Loucy (cell line): ENCODE data around the gene SLC6A6.
A peak's percentile ranks its signal among the peaks of the same experiment; 100 is the strongest.

Experiments
- H2AFZ ChIP-seq: fragments of 200-600 bp; sonication (generic); 2 replicates; pipeline ENCODE4 v1.6.0; 2016; ENCODE audit warnings: antibody characterized with exemption, mild to moderate bottlenecking, low read length, moderate library complexity
- H3F3A ChIP-seq: fragments of 200-600 bp; 2 replicates; pipeline ENCODE4 v1.6.0; 2016; ENCODE audit warnings: antibody characterized with exemption, low read depth, mild to moderate bottlenecking
- H3K27me3 ChIP-seq: fragments of 200-600 bp; sonication (generic); 2 replicates; pipeline ENCODE4 v1.6.1; 2014; ENCODE audit warnings: low read length, mild to moderate bottlenecking; ENCODE audit not compliant: insufficient read depth, poor library complexity, severe bottlenecking
- H3K36me3 ChIP-seq: fragments of 200-600 bp; sonication (generic); 2 replicates; pipeline ENCODE4 v1.6.1; 2016; ENCODE audit warnings: low read length; ENCODE audit not compliant: insufficient read depth
- H3K4me1 ChIP-seq: fragments of 200-600 bp; sonication (generic); 2 replicates; pipeline ENCODE4 v1.5.1; 2014; ENCODE audit warnings: low read length, mild to moderate bottlenecking; ENCODE audit not compliant: insufficient read depth, poor library complexity, severe bottlenecking
- H3K4me2 ChIP-seq: fragments of 200-600 bp; sonication (generic); 2 replicates; pipeline ENCODE4 v1.6.0; 2014; ENCODE audit warnings: antibody characterized with exemption, low read length, low read depth, mild to moderate bottlenecking; ENCODE audit not compliant: poor library complexity, severe bottlenecking
- H3K4me3 ChIP-seq: fragments of 200-600 bp; sonication (generic); 2 replicates; pipeline ENCODE4 v1.5.1; 2014; ENCODE audit warnings: low read length, mild to moderate bottlenecking, mixed read lengths; ENCODE audit not compliant: poor library complexity, severe bottlenecking
- H3K79me2 ChIP-seq: fragments of 200-600 bp; sonication (generic); 2 replicates; pipeline ENCODE4 v1.6.1; 2014; ENCODE audit warnings: low read length; ENCODE audit not compliant: insufficient read depth
- H3K9ac ChIP-seq: fragments of 200-600 bp; sonication (generic); 2 replicates; pipeline ENCODE4 v1.6.0; 2014; ENCODE audit warnings: mild to moderate bottlenecking, low read depth, low read length, moderate library complexity; ENCODE audit not compliant: poor library complexity, severe bottlenecking
- H3K9me2 ChIP-seq: fragments of 200-600 bp; sonication (generic); replicated peaks from 2 replicates; pipeline ENCODE4 v1.6.1; 2016; ENCODE audit warnings: low read depth, low read length, mixed read lengths
- H3K9me3 ChIP-seq: fragments of 200-600 bp; sonication (generic); 2 replicates; pipeline ENCODE4 v1.6.1; 2014; ENCODE audit warnings: mild to moderate bottlenecking, antibody characterized with exemption, low read length, low read depth; ENCODE audit not compliant: insufficient read depth
- H4K20me1 ChIP-seq: fragments of 200-600 bp; sonication (generic); 2 replicates; pipeline ENCODE4 v1.6.0; 2014; ENCODE audit warnings: antibody characterized with exemption, low read length, mild to moderate bottlenecking; ENCODE audit not compliant: insufficient read depth, poor library complexity, severe bottlenecking
- EZH2phosphoT487 ChIP-seq: fragments of 200-600 bp; IDR thresholded peaks from 2 replicates; pipeline ENCODE4 v1.6.1; 2018; ENCODE audit warnings: antibody characterized with exemption, mild to moderate bottlenecking, moderate library complexity, borderline replicate concordance
- TF ChIP-seq, protein P1 (sequence below): fragments of 200-600 bp; sonication (generic); conservative IDR thresholded peaks from 2 replicates; pipeline ENCODE4 v1.5.1; 2014; ENCODE audit warnings: mild to moderate bottlenecking, antibody characterized with exemption, low read length

Gene SLC6A6

DNA sequence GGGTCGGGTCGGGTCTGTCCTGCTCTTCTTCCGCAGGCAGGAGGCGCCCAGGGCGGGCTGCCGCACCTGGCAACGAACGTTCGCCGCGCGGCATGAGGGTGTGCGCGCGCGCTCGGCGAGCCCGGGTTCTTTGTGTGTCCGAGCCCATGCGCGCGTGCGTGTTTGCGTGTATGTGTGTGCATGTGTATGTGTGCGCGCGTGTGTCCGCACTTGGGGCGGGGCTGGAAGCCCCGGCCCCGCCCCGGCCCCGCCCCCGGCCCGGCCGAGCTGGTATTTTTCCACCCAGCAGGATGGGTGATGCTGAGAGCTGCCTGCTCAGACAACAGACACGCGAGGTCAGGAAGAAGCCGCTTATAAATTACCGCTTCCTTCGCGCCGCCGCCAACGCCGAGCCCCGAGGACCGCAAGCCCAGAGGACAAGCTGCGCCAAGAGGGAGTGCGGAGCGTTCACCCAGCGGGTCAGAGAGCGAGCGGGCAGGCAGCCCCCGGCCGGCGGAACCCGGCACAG lies at the start of gene SLC6A6:
Gene SLC6A6, plus strand, starts transcription at position 303 of the 508 bp plus-strand sequence. CDS start 41,029 bp downstream, outside the sequence.
- H4K20me1 ChIP-seq, result peaks cover 27% of the 10 kb centered on the region
- no peaks in the 10 kb centered on the region for H3K9me3 ChIP-seq
- no peak for TF ChIP-seq EZH2phosphoT487
- TF ChIP-seq, protein P1, sequence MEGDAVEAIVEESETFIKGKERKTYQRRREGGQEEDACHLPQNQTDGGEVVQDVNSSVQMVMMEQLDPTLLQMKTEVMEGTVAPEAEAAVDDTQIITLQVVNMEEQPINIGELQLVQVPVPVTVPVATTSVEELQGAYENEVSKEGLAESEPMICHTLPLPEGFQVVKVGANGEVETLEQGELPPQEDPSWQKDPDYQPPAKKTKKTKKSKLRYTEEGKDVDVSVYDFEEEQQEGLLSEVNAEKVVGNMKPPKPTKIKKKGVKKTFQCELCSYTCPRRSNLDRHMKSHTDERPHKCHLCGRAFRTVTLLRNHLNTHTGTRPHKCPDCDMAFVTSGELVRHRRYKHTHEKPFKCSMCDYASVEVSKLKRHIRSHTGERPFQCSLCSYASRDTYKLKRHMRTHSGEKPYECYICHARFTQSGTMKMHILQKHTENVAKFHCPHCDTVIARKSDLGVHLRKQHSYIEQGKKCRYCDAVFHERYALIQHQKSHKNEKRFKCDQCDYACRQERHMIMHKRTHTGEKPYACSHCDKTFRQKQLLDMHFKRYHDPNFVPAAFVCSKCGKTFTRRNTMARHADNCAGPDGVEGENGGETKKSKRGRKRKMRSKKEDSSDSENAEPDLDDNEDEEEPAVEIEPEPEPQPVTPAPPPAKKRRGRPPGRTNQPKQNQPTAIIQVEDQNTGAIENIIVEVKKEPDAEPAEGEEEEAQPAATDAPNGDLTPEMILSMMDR, result peak; percentile 36; the same call in 1 of the 2 replicates
- H3K79me2 ChIP-seq, result peaks cover 44% of the 10 kb centered on the region
- peak within 1 kb of the TSS; percentile 81 for H3K9ac ChIP-seq
- peak within 1 kb of the TSS; percentile 78 for H3K4me2 ChIP-seq
- peak within 1 kb of the TSS; percentile 84 for H3K4me3 ChIP-seq
- no peaks in the 10 kb centered on the region for H3K27me3 ChIP-seq
- no peaks in the 10 kb centered on the region; the same call in 1 of the 2 replicates for H3F3A ChIP-seq
- peaks cover 49% of the 10 kb centered on the region for H3K4me1 ChIP-seq
- H3K9me2 ChIP-seq, result no peaks in the 10 kb centered on the region
- H2AFZ ChIP-seq, result peak within 1 kb of the TSS; percentile 77
- H3K36me3 ChIP-seq, result no peaks in the 10 kb centered on the region

DNA sequence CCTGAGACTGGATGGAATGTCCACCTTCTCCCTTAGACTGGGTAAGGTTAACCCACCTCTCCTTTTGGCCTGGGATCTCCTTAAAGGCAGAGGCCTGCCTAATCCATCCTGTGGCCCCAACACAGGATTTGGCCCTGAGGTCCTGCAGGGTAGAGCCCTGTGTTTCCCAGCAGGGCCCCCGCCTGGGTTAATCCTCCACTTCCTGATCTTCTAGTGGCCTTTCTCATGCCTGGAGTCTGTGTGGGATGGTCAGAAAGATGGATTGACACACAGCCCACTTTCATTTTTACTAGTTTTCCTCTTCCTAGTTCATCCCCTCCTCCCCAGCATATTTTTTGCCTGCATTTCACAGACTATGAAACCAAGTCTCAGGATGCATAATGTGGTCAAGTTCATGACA lies 48.9 kb upstream of the SLC6A6 start:
- H3K4me1 ChIP-seq, result no peaks in the 10 kb centered on the region
- H3K4me2 ChIP-seq, result no peak overlapping the region
- no peaks in the 10 kb centered on the region for H3K27me3 ChIP-seq

DNA sequence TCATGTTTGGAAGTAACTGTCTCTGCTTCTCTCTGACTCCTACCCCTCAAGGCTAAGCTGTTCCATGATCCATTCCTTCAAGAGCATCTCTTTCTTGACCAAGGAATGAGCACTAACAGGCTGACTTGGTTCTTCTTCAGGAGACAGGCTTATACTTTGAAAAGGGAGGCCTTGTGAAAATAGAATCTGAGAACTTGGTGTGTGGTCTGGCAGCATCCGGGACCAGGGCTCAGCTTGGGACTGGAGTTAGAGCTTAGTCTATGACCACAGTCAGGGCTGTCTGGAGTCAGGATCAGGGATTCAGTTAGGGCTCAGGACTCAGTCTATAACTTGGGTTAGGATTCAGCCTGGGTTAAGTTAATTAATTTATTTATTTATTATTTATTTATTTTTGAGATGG lies 44.9 kb upstream of the SLC6A6 start:
- H3K79me2 ChIP-seq, result no peaks in the 10 kb centered on the region
- H3K9me3 ChIP-seq, result no peaks in the 10 kb centered on the region
- H3K27me3 ChIP-seq, result no peaks in the 10 kb centered on the region
- no peak overlapping the region for H3K4me2 ChIP-seq
- H3K4me3 ChIP-seq, result no peak overlapping the region
- no peaks in the 10 kb centered on the region for H3K9me2 ChIP-seq
- no peak overlapping the region for H3K9ac ChIP-seq
- TF ChIP-seq, protein P1, result no peak
- TF ChIP-seq EZH2phosphoT487, result no peak
- H3K4me1 ChIP-seq, result no peaks in the 10 kb centered on the region
- H2AFZ ChIP-seq, result no peak overlapping the region
- H3F3A ChIP-seq, result no peaks in the 10 kb centered on the region
- H4K20me1 ChIP-seq, result no peaks in the 10 kb centered on the region
- H3K36me3 ChIP-seq, result no peaks in the 10 kb centered on the region

More for the DNA sequence above, 48.9 kb upstream of the SLC6A6 start:
- H2AFZ ChIP-seq, result no peak overlapping the region
- H3K9me2 ChIP-seq, result no peaks in the 10 kb centered on the region
- no peaks in the 10 kb centered on the region for H3F3A ChIP-seq
- no peaks in the 10 kb centered on the region for H4K20me1 ChIP-seq
- TF ChIP-seq EZH2phosphoT487, result no peak
- TF ChIP-seq, protein P1, result no peak
- no peak overlapping the region for H3K9ac ChIP-seq
- H3K4me3 ChIP-seq, result no peak overlapping the region
- no peaks in the 10 kb centered on the region for H3K9me3 ChIP-seq
- H3K79me2 ChIP-seq, result no peaks in the 10 kb centered on the region
- H3K36me3 ChIP-seq, result no peaks in the 10 kb centered on the region
